ENCODE data around the gene NR2C2.

DNA sequence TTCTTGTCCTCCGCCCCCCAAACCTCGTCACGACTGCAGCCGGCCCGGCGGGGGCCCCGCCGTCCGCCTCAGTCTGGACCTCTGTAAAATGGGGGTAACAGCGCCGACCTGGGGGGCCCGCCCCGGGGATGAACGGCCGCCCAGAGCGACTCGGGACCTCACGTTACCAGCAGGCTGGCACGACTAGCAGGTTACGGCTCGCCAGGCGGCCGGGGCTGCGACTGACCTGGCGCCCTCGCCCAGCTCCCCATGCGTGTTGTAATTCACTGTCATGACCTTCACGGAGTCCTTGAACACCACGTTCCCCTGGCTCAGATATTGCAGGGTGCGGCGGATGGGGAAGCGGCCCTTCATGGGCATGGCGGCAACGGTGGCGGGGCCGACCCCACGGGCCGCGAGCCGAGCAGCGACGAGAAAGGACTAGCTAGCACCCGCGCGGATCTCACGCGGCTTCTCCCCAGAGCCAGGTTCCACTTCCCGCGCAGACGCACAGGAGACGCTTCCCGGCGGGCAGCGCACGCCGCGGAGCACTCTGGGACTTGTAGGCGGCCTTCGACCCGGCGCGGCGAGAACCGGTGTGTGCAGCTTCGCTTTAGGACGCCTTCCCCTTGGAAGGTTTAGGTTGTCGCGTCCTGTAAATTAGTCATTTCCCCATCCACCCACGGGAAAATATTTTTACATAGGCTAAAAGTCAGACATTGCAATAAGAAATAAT lies 117.6 kb downstream of the NR2C2 start, which contains the start of gene MRPS25:
- TF ChIP-seq GATA3 (IDR thresholded peaks at IDR 0.05; ENCODE audit: low read depth, low read length) (no peak), GATA2 (IDR thresholded peaks at IDR 0.05; ENCODE audit: low read depth, low read length) (no peak)

All from SH-SY5Y (cell line).